ENCODE measurements around the gene OR6A2.

- no peak for TF ChIP-seq MAFK (IDR thresholded peaks at IDR 0.05; ENCODE audit: low read depth, low read length)
- TF ChIP-seq CTCF (IDR thresholded peaks at IDR 0.05; ENCODE audit: control extremely low read depth in 1 of 3, insufficient read depth in 1 of 3, low read depth in 1 of 3, low read length in 3 of 3), result no peak
- TF ChIP-seq EGR1 (IDR thresholded peaks at IDR 0.05; ENCODE audit: borderline replicate concordance, low read depth, low read length), result no peak
- TF ChIP-seq EZH2 (IDR thresholded peaks at IDR 0.05; ENCODE audit: low read depth, low read length, severe bottlenecking), result no peak
- no peak for TF ChIP-seq SIN3A (conservative IDR thresholded peaks at IDR 0.05 in 1 of 2, IDR thresholded peaks at IDR 0.05 in 1 of 2; ENCODE audit: low read depth in 1 of 2, low read length in 2 of 2)
- no peak for TF ChIP-seq JUN (IDR thresholded peaks at IDR 0.05; ENCODE audit: low read depth, low read length)
- no peak for TF ChIP-seq KDM1A (IDR thresholded peaks at IDR 0.05; ENCODE audit: borderline replicate concordance, low read length)
Observed at GRCh38 chr11:6771926-6772893, 27.3 kb downstream of the OR6A2 start, which contains the start of gene OR2AG2.

Data from H1 (cell line).